MM.1S (cell line): ENCODE data around the gene PLD3.

Experiments
- DNase-seq: peaks from one replicate; pipeline ENCODE4 v3.0.0-alpha.2; 2015
- H2AFZ ChIP-seq: fragments of 300-600 bp; sonication (generic); 2 replicates; pipeline ENCODE4 v1.6.0; 2016; ENCODE audit warnings: antibody characterized with exemption, low read length
- H3F3A ChIP-seq: fragments of 300-600 bp; sonication (generic); 2 replicates; pipeline ENCODE4 v1.6.1; 2016; ENCODE audit warnings: mild to moderate bottlenecking, antibody characterized with exemption, low read length, moderate library complexity, mixed read lengths; ENCODE audit not compliant: insufficient read depth
- H3K27ac ChIP-seq: fragments of 300-600 bp; sonication (generic); 2 replicates; pipeline ENCODE4 v1.5.1; 2016; ENCODE audit warnings: mild to moderate bottlenecking, low read length
- H3K27me3 ChIP-seq: fragments of 300-600 bp; sonication (generic); replicated peaks from 2 replicates; pipeline ENCODE4 v1.6.0; 2016; ENCODE audit warnings: low read length; ENCODE audit not compliant: insufficient read depth
- H3K36me3 ChIP-seq: fragments of 300-600 bp; sonication (generic); replicated peaks from 2 replicates; pipeline ENCODE4 v1.6.1; 2016; ENCODE audit warnings: mild to moderate bottlenecking, low read length, mixed read lengths; ENCODE audit not compliant: insufficient read depth
- H3K4me1 ChIP-seq: fragments of 300-600 bp; sonication (generic); 2 replicates; pipeline ENCODE4 v1.6.1; 2016; ENCODE audit warnings: low read length, mixed read lengths
- H3K4me2 ChIP-seq: fragments of 300-600 bp; sonication (generic); 2 replicates; pipeline ENCODE4 v1.6.0; 2016; ENCODE audit warnings: low read depth, low read length
- H3K4me3 ChIP-seq: fragments of 300-600 bp; sonication (generic); 2 replicates; pipeline ENCODE4 v1.5.1; 2016; ENCODE audit warnings: low read length, mixed read lengths
- H3K79me2 ChIP-seq: fragments of 300-600 bp; sonication (generic); 2 replicates; pipeline ENCODE4 v1.6.1; 2016; ENCODE audit warnings: mixed run types, low read length, mixed read lengths
- H3K9ac ChIP-seq: fragments of 300-600 bp; sonication (generic); 2 replicates; pipeline ENCODE4 v1.6.1; 2016; ENCODE audit warnings: low read length, mixed read lengths
- H3K9me2 ChIP-seq: fragments of 300-600 bp; sonication (generic); replicated peaks from 2 replicates; pipeline ENCODE4 v1.6.1; 2016; ENCODE audit warnings: mild to moderate bottlenecking, low read length, mixed read lengths; ENCODE audit not compliant: insufficient read depth
- H3K9me3 ChIP-seq: fragments of 300-600 bp; sonication (generic); replicated peaks from 2 replicates; pipeline ENCODE4 v1.6.1; 2016; ENCODE audit warnings: mild to moderate bottlenecking, low read length, mixed read lengths; ENCODE audit not compliant: insufficient read depth
- H4K20me1 ChIP-seq: fragments of 300-600 bp; sonication (generic); 2 replicates; pipeline ENCODE4 v1.6.1; 2016; ENCODE audit warnings: mild to moderate bottlenecking, low read length, moderate library complexity, mixed read lengths; ENCODE audit not compliant: insufficient read depth
- EZH2 ChIP-seq: fragments of 300-600 bp; sonication (generic); optimal IDR thresholded peaks from 2 replicates; pipeline ENCODE3; 2017; ENCODE audit warnings: low read depth, mild to moderate bottlenecking, antibody characterized with exemption, low read length, mixed read lengths
- EZH2phosphoT487 ChIP-seq: fragments of 300-600 bp; sonication (generic); IDR thresholded peaks from 2 replicates; pipeline ENCODE4 v1.6.1; 2018; ENCODE audit warnings: antibody characterized with exemption, low read length
- TF ChIP-seq, protein P1 (sequence below): fragments of 300-600 bp; sonication (generic); IDR thresholded peaks from 2 replicates; pipeline ENCODE4 v1.5.1; 2016; ENCODE audit warnings: antibody characterized with exemption, low read length, mixed read lengths

Gene PLD3

DNA sequence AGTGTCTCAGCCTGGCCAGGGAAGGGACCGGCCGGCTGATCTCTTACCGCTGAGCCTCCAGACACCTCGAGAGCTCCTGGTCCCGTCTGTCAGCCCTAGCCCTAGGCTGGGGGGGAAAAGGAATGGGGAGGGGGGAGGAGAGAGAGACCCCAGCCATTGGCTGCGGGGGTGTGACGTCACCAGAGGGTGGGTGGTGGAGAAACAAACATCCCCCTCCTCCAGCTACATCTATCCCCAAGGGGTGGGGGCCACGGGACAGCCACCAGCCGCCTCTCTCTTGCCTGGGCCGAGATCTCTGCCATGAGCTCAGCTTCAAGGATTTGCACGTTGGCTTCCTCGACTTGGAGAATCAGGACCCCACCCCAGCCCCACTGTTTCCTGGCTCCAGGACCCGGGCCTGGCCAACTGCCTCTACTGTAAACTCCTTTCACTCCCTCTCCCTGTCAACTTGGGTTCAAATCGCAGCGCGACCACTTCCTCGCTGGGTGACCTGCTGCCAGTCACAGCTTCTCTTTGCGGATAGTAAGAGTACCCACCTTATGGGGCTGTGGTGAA, 64.9 kb downstream of the PLD3 start, which contains the start of gene PRX:
TSS of gene PRX (minus strand) at position 88 of the 555 bp plus-strand sequence. CDS start 5,446 bp downstream, outside the sequence.
- no peak for DNase-seq
- Histone ChIP-seq H3K4me2 (no peak within 1 kb of the TSS), H2AFZ (no peak within 1 kb of the TSS), H3K36me3 (no peaks in the 10 kb centered on the region), H3K9ac (no peak within 1 kb of the TSS), H3K9me3 (no peaks in the 10 kb centered on the region), H3K9me2 (no peaks in the 10 kb centered on the region), H4K20me1 (no peaks in the 10 kb centered on the region), H3F3A (no peaks in the 10 kb centered on the region), H3K4me1 (peaks cover 11% of the 10 kb centered on the region), H3K79me2 (no peaks in the 10 kb centered on the region), H3K4me3 (no peak within 1 kb of the TSS), H3K27ac (no peak within 1 kb of the TSS), H3K27me3 (no peaks in the 10 kb centered on the region)
- no peak for TF ChIP-seq EZH2phosphoT487
- TF ChIP-seq EZH2: no peak
- TF ChIP-seq, protein P1, sequence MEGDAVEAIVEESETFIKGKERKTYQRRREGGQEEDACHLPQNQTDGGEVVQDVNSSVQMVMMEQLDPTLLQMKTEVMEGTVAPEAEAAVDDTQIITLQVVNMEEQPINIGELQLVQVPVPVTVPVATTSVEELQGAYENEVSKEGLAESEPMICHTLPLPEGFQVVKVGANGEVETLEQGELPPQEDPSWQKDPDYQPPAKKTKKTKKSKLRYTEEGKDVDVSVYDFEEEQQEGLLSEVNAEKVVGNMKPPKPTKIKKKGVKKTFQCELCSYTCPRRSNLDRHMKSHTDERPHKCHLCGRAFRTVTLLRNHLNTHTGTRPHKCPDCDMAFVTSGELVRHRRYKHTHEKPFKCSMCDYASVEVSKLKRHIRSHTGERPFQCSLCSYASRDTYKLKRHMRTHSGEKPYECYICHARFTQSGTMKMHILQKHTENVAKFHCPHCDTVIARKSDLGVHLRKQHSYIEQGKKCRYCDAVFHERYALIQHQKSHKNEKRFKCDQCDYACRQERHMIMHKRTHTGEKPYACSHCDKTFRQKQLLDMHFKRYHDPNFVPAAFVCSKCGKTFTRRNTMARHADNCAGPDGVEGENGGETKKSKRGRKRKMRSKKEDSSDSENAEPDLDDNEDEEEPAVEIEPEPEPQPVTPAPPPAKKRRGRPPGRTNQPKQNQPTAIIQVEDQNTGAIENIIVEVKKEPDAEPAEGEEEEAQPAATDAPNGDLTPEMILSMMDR: no peak

DNA sequence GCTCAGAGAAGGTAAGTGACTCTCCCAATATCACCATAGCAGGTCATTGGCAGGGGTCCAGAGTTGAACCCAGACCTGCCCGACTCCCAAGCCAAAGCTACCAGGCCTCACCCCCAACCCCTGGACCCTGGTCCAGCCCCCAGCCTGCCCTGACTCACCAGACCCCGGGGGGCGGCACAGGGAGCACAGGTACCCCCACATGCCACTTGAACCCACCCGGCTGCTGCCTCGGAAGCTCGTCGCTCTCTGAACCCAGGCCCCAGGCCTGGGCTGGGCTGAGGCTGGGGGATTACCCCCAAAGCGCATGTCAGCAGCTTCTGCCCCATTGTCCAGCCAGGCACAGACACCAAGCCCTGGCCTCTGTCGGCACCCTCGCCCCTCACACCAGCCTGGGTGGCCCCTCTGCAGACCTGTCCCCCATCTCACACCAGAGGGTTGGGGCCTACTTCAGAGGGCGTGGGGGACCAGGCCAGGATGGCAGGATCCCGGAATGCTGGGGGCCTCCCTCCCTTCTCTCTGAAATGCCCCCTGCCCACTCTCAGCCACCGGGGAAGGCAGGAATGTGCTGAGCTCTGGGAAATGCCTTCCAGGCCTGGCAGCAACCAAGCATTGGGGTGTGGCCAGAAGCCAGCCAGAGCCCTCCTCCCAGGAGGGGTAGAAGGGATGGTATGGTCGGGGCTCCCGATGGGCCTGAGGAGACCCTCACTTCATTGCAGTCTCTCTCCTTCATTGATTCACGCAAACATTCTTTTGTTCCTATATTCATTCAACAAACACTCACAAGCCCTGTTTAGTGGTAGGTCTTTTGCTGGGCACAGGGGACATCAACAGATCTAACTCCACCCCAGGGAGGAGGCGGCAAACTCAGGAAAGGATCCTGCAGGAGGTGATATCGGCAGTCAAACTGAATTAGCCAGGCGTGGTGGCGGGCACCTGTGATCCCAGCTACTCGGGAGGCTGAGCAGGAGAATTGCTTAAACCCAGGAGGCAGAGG, 66.3 kb downstream of the PLD3 start:
- no peaks in the 10 kb centered on the region for H3K36me3 ChIP-seq
- no peak overlapping the region for H3K4me3 ChIP-seq
- no peak for DNase-seq
- H3K27ac ChIP-seq: no peak overlapping the region
- H3K9me3 ChIP-seq: no peaks in the 10 kb centered on the region
- no peaks in the 10 kb centered on the region for H4K20me1 ChIP-seq
- peaks cover 11% of the 10 kb centered on the region for H3K4me1 ChIP-seq
- H3K9ac ChIP-seq: no peak overlapping the region
- H3K79me2 ChIP-seq: no peaks in the 10 kb centered on the region
- H2AFZ ChIP-seq: no peak overlapping the region
- no peaks in the 10 kb centered on the region for H3F3A ChIP-seq
- H3K9me2 ChIP-seq: no peaks in the 10 kb centered on the region
- no peak overlapping the region for H3K4me2 ChIP-seq
- H3K27me3 ChIP-seq: no peaks in the 10 kb centered on the region; the same call in 1 of the 2 replicates
- TF ChIP-seq EZH2 (no peak), EZH2phosphoT487 (no peak)
- TF ChIP-seq, protein P1: no peak

DNA sequence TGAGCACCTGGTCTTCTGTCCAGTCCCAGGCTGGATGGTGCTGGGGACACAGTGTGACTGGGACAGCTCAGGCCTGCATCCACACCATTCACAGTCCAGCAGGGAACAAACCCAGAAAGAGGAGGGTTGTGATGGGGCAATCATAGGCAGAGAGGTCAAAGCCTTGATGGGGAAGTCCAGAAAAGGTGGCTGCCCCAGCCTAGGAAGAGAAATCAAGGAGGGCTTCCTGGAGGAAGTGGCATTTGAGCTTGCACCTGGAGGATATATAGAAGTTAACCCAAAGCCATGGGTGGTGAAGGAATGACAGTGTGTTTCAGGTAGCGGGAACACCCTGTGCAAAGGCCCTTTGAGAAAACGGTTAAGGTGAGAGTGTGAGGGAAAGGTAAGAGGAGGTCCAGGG, 67.3 kb downstream of the PLD3 start:
- Histone ChIP-seq H3K9ac (no peak overlapping the region), H3K79me2 (no peaks in the 10 kb centered on the region), H3F3A (no peaks in the 10 kb centered on the region), H3K27me3 (no peaks in the 10 kb centered on the region; the same call in 1 of the 2 replicates), H2AFZ (no peak overlapping the region), H3K9me3 (no peaks in the 10 kb centered on the region), H3K4me3 (no peak overlapping the region), H3K9me2 (no peaks in the 10 kb centered on the region), H3K27ac (no peak overlapping the region), H3K36me3 (no peaks in the 10 kb centered on the region), H3K4me2 (no peak overlapping the region), H3K4me1 (peaks cover 11% of the 10 kb centered on the region), H4K20me1 (no peaks in the 10 kb centered on the region)
- no peak for TF ChIP-seq EZH2
- TF ChIP-seq EZH2phosphoT487: no peak
- TF ChIP-seq, protein P1: no peak
- DNase-seq: no peak
